ENCODE results near the gene CNTNAP4.

The CNTNAP4 gene

DNA sequence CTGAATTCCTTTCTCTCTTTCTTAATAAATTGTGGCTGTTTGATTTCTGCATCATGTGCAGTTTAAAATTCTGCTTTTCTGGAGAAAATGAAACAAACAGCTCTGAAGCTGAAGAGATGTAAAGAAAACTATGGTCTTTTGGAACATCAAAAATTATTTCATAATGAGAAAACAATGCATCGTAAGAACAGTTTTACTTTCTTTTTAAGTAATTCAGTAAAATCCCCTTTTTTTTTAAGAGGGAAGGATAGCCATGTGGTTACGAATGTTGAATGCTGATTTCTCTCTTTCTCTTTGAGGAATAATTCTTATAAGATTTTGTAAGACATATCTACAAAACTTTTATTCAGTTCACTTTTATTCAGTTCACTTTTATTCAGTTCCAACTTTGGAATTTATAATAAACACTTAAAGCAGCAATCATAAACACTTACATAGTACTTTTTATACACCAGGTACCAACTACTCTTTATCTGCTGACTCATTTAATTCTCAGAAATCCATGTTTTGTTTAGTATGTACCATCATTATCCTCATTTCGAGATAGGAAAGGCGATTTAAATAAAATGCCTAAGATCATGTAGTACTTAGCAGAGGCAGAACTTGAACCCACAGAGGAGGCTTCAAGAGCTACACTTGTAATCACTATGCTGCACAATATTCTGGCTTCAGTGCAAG is 26.6 kb downstream of the CNTNAP4 start:
- Histone ChIP-seq H3K4me1 (ENCODE audit: control insufficient read depth in 5 of 5, insufficient read depth in 5 of 5, low read length in 5 of 5) (no peaks in the 10 kb centered on the region), H3K27me3 (ENCODE audit: control insufficient read depth in 5 of 5, insufficient read depth in 4 of 5, low read length in 5 of 5) (no peaks in the 10 kb centered on the region), H3K9me3 (ENCODE audit: control insufficient read depth in 5 of 5, low read length in 5 of 5) (no peaks in the 10 kb centered on the region), H3K36me3 (ENCODE audit: control insufficient read depth in 5 of 5, insufficient read depth in 5 of 5, low read length in 5 of 5) (no peaks in the 10 kb centered on the region), H3K27ac (ENCODE audit: low read depth, low read length) (no peak overlapping the region), H3K9ac (ENCODE audit: low read length in 5 of 5) (no peak overlapping the region), H3K4me3 (ENCODE audit: low read depth in 1 of 5, low read length in 5 of 5) (no peak overlapping the region)

DNA sequence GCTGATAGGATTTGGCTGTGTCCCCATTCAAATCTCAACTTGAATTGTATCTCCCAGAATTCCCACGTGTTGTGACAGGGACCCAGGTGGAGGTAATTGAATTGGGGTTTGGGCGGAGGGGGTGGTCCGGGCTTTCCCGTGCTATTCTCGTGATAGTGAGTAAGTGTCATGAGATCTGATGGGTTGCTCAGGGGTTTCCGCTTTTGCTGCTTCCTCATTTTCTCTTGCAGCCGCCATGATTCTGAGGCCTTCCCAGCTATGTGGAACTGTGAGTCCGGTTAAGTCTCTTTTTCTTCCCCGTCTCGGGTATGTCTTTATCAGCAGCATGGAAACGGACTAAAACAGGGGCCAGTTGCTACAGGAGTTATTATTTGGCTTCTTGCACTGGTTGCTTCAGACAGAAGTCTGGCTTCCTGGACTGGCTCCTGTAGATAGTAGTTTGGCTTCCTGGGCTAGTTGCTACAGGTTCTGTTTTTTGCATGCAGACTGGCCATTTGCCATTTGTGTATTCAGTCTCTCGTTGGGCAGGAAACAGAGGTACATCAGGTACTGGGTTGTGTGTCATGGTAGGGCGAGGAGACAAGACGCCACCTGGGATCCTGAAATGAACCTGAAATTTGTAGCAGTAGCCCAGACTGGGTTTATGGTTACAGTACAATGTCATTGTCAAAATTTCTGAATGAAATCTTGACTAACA is 32.6 kb downstream of the CNTNAP4 start:
- no peaks in the 10 kb centered on the region for H3K36me3 ChIP-seq (ENCODE audit: control insufficient read depth in 5 of 5, insufficient read depth in 5 of 5, low read length in 5 of 5)
- H3K9me3 ChIP-seq (ENCODE audit: control insufficient read depth in 5 of 5, low read length in 5 of 5): no peaks in the 10 kb centered on the region
- H3K9ac ChIP-seq (ENCODE audit: low read length in 5 of 5): no peak overlapping the region
- H3K27ac ChIP-seq (ENCODE audit: low read depth, low read length): no peak overlapping the region
- no peaks in the 10 kb centered on the region for H3K27me3 ChIP-seq (ENCODE audit: control insufficient read depth in 5 of 5, insufficient read depth in 4 of 5, low read length in 5 of 5)
- no peak overlapping the region for H3K4me3 ChIP-seq (ENCODE audit: low read depth in 1 of 5, low read length in 5 of 5)
- H3K4me1 ChIP-seq (ENCODE audit: control insufficient read depth in 5 of 5, insufficient read depth in 5 of 5, low read length in 5 of 5): no peaks in the 10 kb centered on the region

DNA sequence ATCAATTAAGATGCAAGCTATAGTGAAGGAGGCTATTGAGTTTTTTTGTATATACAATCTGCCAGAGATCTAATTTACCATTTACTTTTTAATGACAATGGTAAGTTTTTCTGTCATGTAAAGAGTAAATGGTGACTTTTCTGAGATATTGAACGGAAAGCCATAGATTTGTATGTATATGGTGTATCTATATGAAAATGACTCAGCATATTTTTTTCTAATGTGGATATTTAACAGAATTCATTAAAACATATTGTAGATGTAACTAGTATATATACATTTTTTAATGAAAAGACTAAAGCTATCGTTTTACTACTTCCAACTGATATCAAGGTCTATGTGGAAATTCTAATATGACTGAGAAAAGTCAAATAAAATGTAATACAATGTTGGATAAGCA is 34.1 kb downstream of the CNTNAP4 start:
- no peaks in the 10 kb centered on the region for H3K4me1 ChIP-seq (ENCODE audit: control insufficient read depth in 5 of 5, insufficient read depth in 5 of 5, low read length in 5 of 5)
- H3K27me3 ChIP-seq (ENCODE audit: control insufficient read depth in 5 of 5, insufficient read depth in 4 of 5, low read length in 5 of 5): no peaks in the 10 kb centered on the region
- H3K9me3 ChIP-seq (ENCODE audit: control insufficient read depth in 5 of 5, low read length in 5 of 5): no peaks in the 10 kb centered on the region
- H3K4me3 ChIP-seq (ENCODE audit: low read depth in 1 of 5, low read length in 5 of 5): no peak overlapping the region
- no peak overlapping the region for H3K27ac ChIP-seq (ENCODE audit: low read depth, low read length)
- no peak overlapping the region for H3K9ac ChIP-seq (ENCODE audit: low read length in 5 of 5)
- no peaks in the 10 kb centered on the region for H3K36me3 ChIP-seq (ENCODE audit: control insufficient read depth in 5 of 5, insufficient read depth in 5 of 5, low read length in 5 of 5)

DNA sequence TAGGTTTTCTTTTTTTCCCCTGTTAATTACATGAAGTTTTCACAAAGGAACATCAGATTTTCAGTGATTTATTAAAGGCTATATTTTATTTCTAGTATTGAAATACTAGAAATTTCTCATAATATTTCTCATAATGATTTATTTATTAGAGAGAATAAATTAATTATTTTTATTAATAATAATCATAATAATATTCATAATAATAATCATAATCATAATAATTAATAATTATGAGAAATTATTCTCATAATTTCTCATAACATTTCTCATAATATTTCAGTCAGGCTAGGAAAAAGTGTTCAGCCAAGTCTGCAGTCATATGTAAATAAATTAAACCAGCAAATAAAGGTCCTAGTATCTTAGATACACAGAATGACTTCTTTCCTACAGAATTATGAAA is 41.4 kb downstream of the CNTNAP4 start:
- no peak overlapping the region for H3K27ac ChIP-seq (ENCODE audit: low read depth, low read length)
- no peaks in the 10 kb centered on the region for H3K27me3 ChIP-seq (ENCODE audit: control insufficient read depth in 5 of 5, insufficient read depth in 4 of 5, low read length in 5 of 5)
- no peak overlapping the region for H3K9ac ChIP-seq (ENCODE audit: low read length in 5 of 5)
- no peaks in the 10 kb centered on the region for H3K4me1 ChIP-seq (ENCODE audit: control insufficient read depth in 5 of 5, insufficient read depth in 5 of 5, low read length in 5 of 5)
- no peaks in the 10 kb centered on the region for H3K36me3 ChIP-seq (ENCODE audit: control insufficient read depth in 5 of 5, insufficient read depth in 5 of 5, low read length in 5 of 5)
- H3K9me3 ChIP-seq (ENCODE audit: control insufficient read depth in 5 of 5, low read length in 5 of 5): no peaks in the 10 kb centered on the region
- H3K4me3 ChIP-seq (ENCODE audit: low read depth in 1 of 5, low read length in 5 of 5): no peak overlapping the region

DNA sequence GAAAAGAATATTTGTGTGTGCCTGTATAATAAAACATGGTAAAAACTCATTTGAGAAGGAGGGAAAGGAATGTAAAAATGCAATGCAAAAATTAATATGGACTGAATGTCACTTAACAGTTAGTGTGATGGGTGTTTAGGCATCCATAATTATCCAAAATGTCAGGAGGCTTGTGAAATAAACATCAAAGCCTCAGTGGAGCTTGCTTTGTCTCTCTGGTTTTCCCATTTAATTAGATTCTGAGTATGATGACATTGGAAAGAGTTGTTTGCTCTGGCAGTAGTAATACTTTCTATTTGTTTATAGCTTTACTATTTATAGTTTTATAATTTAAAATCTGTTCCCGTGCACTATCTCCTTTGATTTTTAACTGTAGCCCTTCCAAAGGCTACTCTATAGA is 51.9 kb downstream of the CNTNAP4 start:
- no peaks in the 10 kb centered on the region for H3K4me1 ChIP-seq (ENCODE audit: control insufficient read depth in 5 of 5, insufficient read depth in 5 of 5, low read length in 5 of 5)
- no peaks in the 10 kb centered on the region for H3K36me3 ChIP-seq (ENCODE audit: control insufficient read depth in 5 of 5, insufficient read depth in 5 of 5, low read length in 5 of 5)
- no peak overlapping the region for H3K27ac ChIP-seq (ENCODE audit: low read depth, low read length)
- no peak overlapping the region for H3K9ac ChIP-seq (ENCODE audit: low read length in 5 of 5)
- H3K4me3 ChIP-seq (ENCODE audit: low read depth in 1 of 5, low read length in 5 of 5): no peak overlapping the region
- no peaks in the 10 kb centered on the region for H3K9me3 ChIP-seq (ENCODE audit: control insufficient read depth in 5 of 5, low read length in 5 of 5)
- H3K27me3 ChIP-seq (ENCODE audit: control insufficient read depth in 5 of 5, insufficient read depth in 4 of 5, low read length in 5 of 5): no peaks in the 10 kb centered on the region

DNA sequence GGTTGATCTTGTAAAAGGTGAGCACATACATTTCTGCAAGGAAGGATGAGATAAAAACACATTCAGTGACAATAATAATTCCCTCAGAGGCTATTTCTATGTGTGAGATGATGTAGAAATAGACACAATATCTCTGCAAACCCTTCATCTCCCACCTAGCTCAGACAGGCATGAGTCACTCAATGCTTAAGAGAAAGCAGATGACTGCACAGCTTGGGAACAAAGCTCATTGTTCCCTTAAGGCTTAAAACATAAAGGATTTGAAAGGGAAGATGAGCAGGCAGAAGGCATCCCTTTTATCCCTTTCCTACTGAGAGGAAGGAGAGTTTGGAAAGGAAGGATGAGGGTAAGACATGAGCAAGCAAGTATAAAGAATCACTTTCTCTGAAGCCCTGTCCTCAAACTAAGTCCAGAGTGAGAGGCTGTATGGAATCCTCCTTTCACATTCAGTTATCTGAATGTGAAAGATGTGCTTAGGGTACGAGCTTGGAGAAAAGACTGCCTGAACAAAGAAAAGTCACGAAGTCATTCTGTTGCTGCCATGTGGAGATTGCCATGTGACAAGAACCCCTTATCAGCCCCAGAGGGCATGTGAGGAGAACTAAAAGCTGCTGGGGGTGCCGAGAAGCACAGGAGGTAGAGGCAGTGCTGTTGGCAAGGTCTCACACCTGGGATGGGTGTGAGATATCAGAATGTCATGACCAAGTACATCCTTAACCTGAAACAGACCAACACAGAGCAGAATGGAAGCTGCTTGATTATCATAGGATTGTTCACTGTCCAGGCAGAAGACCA is 58.2 kb downstream of the CNTNAP4 start:
- no peaks in the 10 kb centered on the region for H3K36me3 ChIP-seq (ENCODE audit: control insufficient read depth in 5 of 5, insufficient read depth in 5 of 5, low read length in 5 of 5)
- H3K4me1 ChIP-seq (ENCODE audit: control insufficient read depth in 5 of 5, insufficient read depth in 5 of 5, low read length in 5 of 5): no peaks in the 10 kb centered on the region
- H3K27me3 ChIP-seq (ENCODE audit: control insufficient read depth in 5 of 5, insufficient read depth in 4 of 5, low read length in 5 of 5): no peaks in the 10 kb centered on the region
- H3K4me3 ChIP-seq (ENCODE audit: low read depth in 1 of 5, low read length in 5 of 5): no peak overlapping the region
- no peak overlapping the region for H3K9ac ChIP-seq (ENCODE audit: low read length in 5 of 5)
- H3K27ac ChIP-seq (ENCODE audit: low read depth, low read length): no peak overlapping the region
- H3K9me3 ChIP-seq (ENCODE audit: control insufficient read depth in 5 of 5, low read length in 5 of 5): peaks cover 0 to 5% (median 4%) of the 10 kb centered on the region in 5 donors

DNA sequence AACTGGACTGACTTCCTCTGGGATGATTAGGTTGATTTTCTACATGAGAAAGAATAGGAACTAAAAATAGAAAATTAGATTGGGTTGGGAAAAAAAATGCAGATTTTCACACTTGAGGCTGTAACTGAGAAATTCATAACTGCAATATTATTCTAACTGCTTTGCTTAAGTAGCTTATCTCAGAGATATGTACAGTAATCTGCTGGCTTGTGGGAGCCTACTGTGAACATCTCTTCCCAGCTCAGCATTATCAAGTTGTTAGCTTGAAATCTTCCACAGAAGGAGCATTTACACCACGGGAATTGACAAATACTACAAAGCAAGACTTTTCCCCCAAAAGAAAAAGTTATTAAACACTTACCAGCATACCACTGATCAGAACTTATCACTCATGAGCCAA is 58.9 kb downstream of the CNTNAP4 start:
- H3K36me3 ChIP-seq (ENCODE audit: control insufficient read depth in 5 of 5, insufficient read depth in 5 of 5, low read length in 5 of 5): no peaks in the 10 kb centered on the region
- H3K9me3 ChIP-seq (ENCODE audit: control insufficient read depth in 5 of 5, low read length in 5 of 5): peaks cover 0 to 5% (median 4%) of the 10 kb centered on the region in 5 donors
- no peaks in the 10 kb centered on the region for H3K4me1 ChIP-seq (ENCODE audit: control insufficient read depth in 5 of 5, insufficient read depth in 5 of 5, low read length in 5 of 5)
- H3K4me3 ChIP-seq (ENCODE audit: low read depth in 1 of 5, low read length in 5 of 5): no peak overlapping the region
- no peak overlapping the region for H3K27ac ChIP-seq (ENCODE audit: low read depth, low read length)
- no peak overlapping the region for H3K9ac ChIP-seq (ENCODE audit: low read length in 5 of 5)
- H3K27me3 ChIP-seq (ENCODE audit: control insufficient read depth in 5 of 5, insufficient read depth in 4 of 5, low read length in 5 of 5): no peaks in the 10 kb centered on the region

DNA sequence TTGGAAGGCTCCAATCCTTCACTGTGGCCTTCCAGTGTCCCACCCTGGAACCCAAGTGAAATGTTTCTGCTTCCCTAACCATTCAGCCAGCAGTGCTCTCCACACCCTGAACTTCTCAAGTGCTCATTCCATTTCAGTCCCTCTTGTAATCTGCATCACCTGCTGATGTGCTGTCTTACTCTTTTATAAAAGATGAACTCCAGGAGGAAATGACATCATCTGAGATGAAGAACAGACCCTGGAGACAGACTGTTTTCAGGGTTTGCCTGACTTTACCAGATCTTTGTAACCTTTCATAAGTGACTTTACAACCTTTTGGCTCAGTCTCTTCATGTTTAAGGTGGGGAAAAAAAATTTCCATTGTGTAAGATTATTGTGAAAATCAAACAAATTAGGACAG is 61.3 kb downstream of the CNTNAP4 start:
- H3K9me3 ChIP-seq (ENCODE audit: control insufficient read depth in 5 of 5, low read length in 5 of 5): peaks cover 0 to 5% (median 4%) of the 10 kb centered on the region in 5 donors
- H3K27ac ChIP-seq (ENCODE audit: low read depth, low read length): no peak overlapping the region
- H3K4me3 ChIP-seq (ENCODE audit: low read depth in 1 of 5, low read length in 5 of 5): no peak overlapping the region
- H3K27me3 ChIP-seq (ENCODE audit: control insufficient read depth in 5 of 5, insufficient read depth in 4 of 5, low read length in 5 of 5): no peaks in the 10 kb centered on the region
- no peaks in the 10 kb centered on the region for H3K36me3 ChIP-seq (ENCODE audit: control insufficient read depth in 5 of 5, insufficient read depth in 5 of 5, low read length in 5 of 5)
- peaks cover 0 to 3% (median 0%) of the 10 kb centered on the region in 5 donors for H3K4me1 ChIP-seq (ENCODE audit: control insufficient read depth in 5 of 5, insufficient read depth in 5 of 5, low read length in 5 of 5)
- no peak overlapping the region for H3K9ac ChIP-seq (ENCODE audit: low read length in 5 of 5)

DNA sequence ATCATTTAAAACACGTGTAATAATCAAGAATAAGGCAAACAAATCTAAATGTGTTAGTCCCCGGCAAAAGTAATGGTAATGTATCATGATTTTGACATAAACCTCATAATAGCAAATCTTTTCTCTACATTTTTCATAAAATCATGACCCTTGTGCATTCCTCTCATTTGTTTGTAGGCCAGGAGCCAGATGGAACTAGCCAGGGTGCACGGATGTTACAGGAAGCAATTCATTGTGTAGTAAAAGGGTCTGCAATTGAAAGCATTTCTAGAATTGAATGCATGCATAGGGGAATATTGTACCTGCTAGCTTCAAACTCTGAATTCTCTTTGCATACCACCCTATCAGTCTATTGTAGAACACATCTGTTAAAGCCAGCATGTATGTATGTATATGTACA is 66.6 kb downstream of the CNTNAP4 start:
- no peak overlapping the region for H3K4me3 ChIP-seq (ENCODE audit: low read depth in 1 of 5, low read length in 5 of 5)
- H3K27ac ChIP-seq (ENCODE audit: low read depth, low read length): no peak overlapping the region
- no peak overlapping the region for H3K9ac ChIP-seq (ENCODE audit: low read length in 5 of 5)
- peaks cover 0 to 26% (median 20%) of the 10 kb centered on the region in 5 donors for H3K4me1 ChIP-seq (ENCODE audit: control insufficient read depth in 5 of 5, insufficient read depth in 5 of 5, low read length in 5 of 5)
- no peaks in the 10 kb centered on the region for H3K9me3 ChIP-seq (ENCODE audit: control insufficient read depth in 5 of 5, low read length in 5 of 5)
- H3K27me3 ChIP-seq (ENCODE audit: control insufficient read depth in 5 of 5, insufficient read depth in 4 of 5, low read length in 5 of 5): no peaks in the 10 kb centered on the region
- H3K36me3 ChIP-seq (ENCODE audit: control insufficient read depth in 5 of 5, insufficient read depth in 5 of 5, low read length in 5 of 5): no peaks in the 10 kb centered on the region

DNA sequence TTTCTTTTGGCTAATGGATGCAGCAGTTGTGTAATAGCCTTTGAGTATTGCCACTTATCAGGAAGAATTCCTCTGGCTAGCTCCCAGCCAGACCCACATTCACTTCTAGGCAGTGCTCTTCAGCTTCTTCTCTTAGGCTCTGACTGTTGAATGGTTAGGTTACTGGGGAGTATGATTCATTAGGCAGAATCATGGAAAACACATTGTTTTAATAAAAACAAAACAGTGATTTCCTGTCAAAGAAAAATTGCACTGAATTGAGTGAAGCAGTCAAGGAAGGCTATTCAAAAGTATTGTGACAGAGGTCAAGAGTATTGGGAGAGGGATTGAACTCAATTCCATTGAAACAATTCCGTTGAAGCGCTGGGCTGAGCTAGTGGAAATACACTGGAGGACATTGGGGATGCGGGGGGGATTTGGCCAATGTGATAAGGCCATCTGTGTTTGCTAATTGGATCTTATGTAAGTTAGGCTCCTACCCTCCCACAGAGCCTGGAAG is 68.0 kb downstream of the CNTNAP4 start:
- Histone ChIP-seq H3K4me1 (ENCODE audit: control insufficient read depth in 5 of 5, insufficient read depth in 5 of 5, low read length in 5 of 5) (peaks cover 0 to 26% (median 20%) of the 10 kb centered on the region in 5 donors), H3K4me3 (ENCODE audit: low read depth in 1 of 5, low read length in 5 of 5) (no peak overlapping the region), H3K9me3 (ENCODE audit: control insufficient read depth in 5 of 5, low read length in 5 of 5) (no peaks in the 10 kb centered on the region), H3K27me3 (ENCODE audit: control insufficient read depth in 5 of 5, insufficient read depth in 4 of 5, low read length in 5 of 5) (no peaks in the 10 kb centered on the region), H3K36me3 (ENCODE audit: control insufficient read depth in 5 of 5, insufficient read depth in 5 of 5, low read length in 5 of 5) (no peaks in the 10 kb centered on the region), H3K27ac (ENCODE audit: low read depth, low read length) (no peak overlapping the region), H3K9ac (ENCODE audit: low read length in 5 of 5) (no peak overlapping the region)
